GM19240 (cell line): ENCODE data around the gene IRAK2.

Experiments
- DNase-seq: peaks from one replicate; pipeline ENCODE4 v3.0.0; 2011; ENCODE audit warnings: low spot score; ENCODE audit not compliant: insufficient read length

The IRAK2 gene

DNA sequence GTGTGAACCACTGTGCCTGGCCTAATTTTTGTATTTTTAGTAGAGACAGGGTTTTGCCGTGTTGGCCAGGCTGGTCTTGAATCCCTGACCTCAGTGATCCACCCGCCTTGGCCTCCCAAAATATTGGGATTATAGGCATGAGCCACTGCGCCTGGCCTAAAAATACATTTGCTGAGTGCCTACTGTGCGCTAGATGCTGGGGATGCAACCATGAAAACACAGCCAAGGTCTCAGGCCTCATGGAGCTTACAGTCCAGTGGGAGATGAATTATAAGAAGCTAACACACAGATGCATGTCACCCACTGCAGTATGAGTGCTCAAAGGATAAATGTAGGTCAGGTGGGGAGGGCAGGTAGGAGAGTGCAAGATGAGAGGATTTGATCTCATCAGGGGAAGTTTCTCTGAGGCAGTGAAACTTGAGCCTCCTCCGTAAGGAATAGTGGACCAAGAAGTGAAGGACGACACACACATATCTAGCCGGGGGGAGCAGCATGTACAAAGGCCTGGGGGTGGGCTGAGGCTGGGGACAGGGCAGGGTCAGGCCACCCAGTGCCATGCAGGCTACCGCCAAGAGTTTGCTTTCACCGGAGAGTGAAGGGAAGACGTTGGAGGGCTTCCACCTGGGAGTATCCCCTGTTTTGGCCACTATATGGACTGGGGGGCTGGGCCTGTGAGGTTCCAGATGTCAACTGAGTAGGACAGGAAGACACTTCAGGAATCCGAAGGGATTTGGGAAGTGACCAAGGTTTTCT lies 24.3 kb downstream of the IRAK2 start:
- DNase-seq, result no peak

DNA sequence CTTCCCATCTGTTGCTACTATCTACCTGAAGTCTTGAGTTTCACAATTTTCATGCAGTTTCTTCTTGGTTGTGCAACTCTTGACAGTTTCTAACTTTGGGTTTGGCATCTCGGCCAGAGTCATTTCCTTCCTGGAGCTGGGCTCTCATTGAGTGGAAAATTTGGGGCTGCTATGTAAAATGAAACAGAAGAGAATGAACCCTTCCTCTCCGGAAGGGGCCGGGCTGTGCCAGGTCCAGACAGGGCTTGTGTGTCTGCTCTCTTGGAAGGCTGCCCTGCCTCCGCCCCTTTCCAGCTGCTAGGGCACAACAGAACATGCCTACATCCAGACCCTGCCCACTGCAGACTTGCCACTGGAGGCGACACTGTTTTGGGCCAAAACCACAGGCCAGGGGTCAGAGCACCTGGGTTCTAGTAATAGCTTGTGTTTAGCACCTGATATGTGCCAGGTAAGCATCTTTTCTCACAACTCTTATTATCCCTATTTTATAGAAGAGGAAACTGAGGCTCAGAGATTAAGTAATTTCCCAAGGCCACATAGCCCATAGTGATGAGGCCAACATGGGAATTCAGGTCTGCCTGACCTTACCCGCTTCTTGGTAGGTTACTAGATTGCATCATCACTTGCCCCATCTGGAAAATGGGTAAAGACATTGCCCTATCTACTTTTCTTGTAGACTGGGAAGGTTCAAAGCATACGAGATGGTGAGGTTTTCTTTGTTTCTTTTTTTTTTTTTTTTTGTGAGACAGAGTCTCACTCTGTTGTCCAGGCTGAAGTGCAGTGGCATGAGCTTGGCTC lies 25.0 kb downstream of the IRAK2 start:
- DNase-seq, result no peak

GRCh38 chr3:10192953-10193691 lies 28.4 kb downstream of the IRAK2 start:
- DNase-seq, result no peak

- DNase-seq, result no peak
Observed at GRCh38 chr3:10193692-10194327, 29.1 kb downstream of the IRAK2 start.

- DNase-seq, result no peak
Observed at GRCh38 chr3:10194328-10195071, 29.8 kb downstream of the IRAK2 start.

GRCh38 chr3:10195366-10196089 lies 30.8 kb downstream of the IRAK2 start:
- no peak for DNase-seq

GRCh38 chr3:10196389-10197052 lies 31.8 kb downstream of the IRAK2 start:
- DNase-seq, result no peak

DNA sequence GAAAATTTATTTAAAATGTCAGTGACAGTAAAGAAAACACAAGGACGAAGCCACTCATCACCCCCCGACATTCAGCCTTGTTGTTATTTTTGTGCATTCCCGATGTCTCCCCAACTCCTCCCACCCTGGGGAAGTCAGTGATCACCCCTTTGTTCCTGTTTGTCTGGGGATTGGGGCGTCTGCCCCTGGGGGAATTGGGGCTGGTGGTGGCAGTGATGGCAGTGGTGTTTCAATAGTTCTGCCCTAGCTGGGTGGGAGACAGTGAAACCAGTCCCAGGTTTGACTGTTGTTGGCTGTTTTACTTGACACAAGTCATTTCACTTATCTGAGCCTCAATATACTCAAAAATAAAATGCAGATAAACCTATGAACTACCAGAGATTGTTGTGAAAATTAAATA lies 33.5 kb downstream of the IRAK2 start:
- DNase-seq, result no peak

GRCh38 chr3:10198761-10199649 lies 34.3 kb downstream of the IRAK2 start:
- peak; percentile 66 for DNase-seq

GRCh38 chr3:10204921-10205320 lies 40.2 kb downstream of the IRAK2 start:
- DNase-seq, result no peak

- no peak for DNase-seq
Observed at GRCh38 chr3:10205451-10206165, 40.9 kb downstream of the IRAK2 start.

DNA sequence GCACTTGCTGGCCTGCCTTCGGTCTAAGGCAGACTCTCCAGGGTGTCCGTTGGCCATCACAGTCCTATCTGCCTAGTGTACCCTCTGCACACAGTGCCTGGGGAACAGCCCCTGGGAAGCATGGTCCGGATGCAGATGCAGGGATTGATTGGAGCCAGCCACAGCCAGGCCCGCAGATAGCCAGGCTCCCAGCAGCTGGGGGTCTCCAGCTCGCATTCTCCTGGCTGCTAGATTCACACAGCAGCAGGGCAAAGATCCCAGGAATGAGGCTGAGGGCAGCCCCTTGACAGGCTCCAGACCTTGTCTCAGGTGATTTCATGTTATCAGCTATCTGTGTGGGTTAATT lies 41.4 kb downstream of the IRAK2 start:
- no peak for DNase-seq

GRCh38 chr3:10213156-10213792 lies 48.6 kb downstream of the IRAK2 start:
- DNase-seq, result no peak

- no peak for DNase-seq
Observed at GRCh38 chr3:10215578-10216368, 51.1 kb downstream of the IRAK2 start.

GRCh38 chr3:10217359-10217758 lies 52.6 kb downstream of the IRAK2 start:
- no peak for DNase-seq

DNA sequence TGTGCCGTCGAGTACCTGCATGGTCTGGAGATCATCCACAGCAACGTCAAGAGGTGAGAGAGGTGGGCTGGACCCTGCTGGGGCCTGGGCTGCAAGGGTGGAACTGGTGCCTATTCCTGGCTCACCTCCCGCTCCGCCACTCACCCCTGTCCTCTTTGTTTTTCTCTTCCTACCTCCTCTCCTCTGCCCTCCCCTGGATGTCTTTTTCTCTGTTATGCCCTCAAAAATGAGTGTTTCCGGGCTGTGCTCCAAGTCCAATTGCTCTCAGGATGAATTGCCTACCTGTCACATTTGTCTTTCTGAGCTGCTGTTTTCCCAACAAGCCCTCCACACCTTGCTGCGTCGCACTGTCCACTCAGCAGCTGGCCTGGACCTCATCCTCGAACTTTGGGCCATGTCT lies 55.0 kb downstream of the IRAK2 start:
- DNase-seq, result no peak
